Neuronal stem cell (in vitro differentiated cells): ENCODE measurements around the gene THAP11.

ENCODE experiments used
- DNase-seq: peaks from one replicate; pipeline ENCODE4 v3.0.0-alpha.2; 2013; ENCODE audit warnings: low spot score
- H2AFZ ChIP-seq: one replicate; pipeline ENCODE4 v1.6.1; 2013; ENCODE audit warnings: mild to moderate bottlenecking, low read length, inconsistent platforms
- H2AK5ac ChIP-seq: 2 replicates; pipeline ENCODE4 v1.6.1; 2013; ENCODE audit warnings: low read depth, mild to moderate bottlenecking, inconsistent platforms, low read length, moderate library complexity, mixed read lengths
- H2BK120ac ChIP-seq: 2 replicates; pipeline ENCODE4 v1.6.1; 2013; ENCODE audit warnings: low read depth, mild to moderate bottlenecking, inconsistent platforms, low read length, moderate library complexity, mixed read lengths
- H2BK12ac ChIP-seq: one replicate; pipeline ENCODE4 v1.6.1; 2013; ENCODE audit warnings: low read length, inconsistent platforms
- H2BK15ac ChIP-seq: 2 replicates; pipeline ENCODE4 v1.6.1; 2013; ENCODE audit warnings: mild to moderate bottlenecking, low read length, inconsistent platforms, mixed read lengths
- H2BK5ac ChIP-seq: one replicate; pipeline ENCODE4 v1.6.1; 2013; ENCODE audit warnings: inconsistent platforms, mild to moderate bottlenecking, low read length, moderate library complexity
- H3K14ac ChIP-seq: one replicate; pipeline ENCODE4 v1.6.1; 2013; ENCODE audit warnings: low read length, inconsistent platforms
- H3K18ac ChIP-seq: 2 replicates; pipeline ENCODE4 v1.6.1; 2013; ENCODE audit warnings: low read length, inconsistent platforms
- H3K23ac ChIP-seq: 2 replicates; pipeline ENCODE4 v1.6.1; 2013; ENCODE audit warnings: low read depth, mild to moderate bottlenecking, mixed read lengths, low read length, inconsistent platforms; ENCODE audit not compliant: poor library complexity
- H3K27ac ChIP-seq: replicated peaks from 3 replicates; pipeline ENCODE4 v1.5.1; 2013; ENCODE audit warnings: low read length, inconsistent platforms
- H3K27me3 ChIP-seq, 3 experiments: 2 replicates each; pipeline ENCODE4 v1.6.1; 2013; ENCODE audit warnings: low read length in 3 of 3, mild to moderate bottlenecking in 2 of 3, inconsistent platforms in 1 of 3, low read depth in 1 of 3, mixed read lengths in 1 of 3, moderate library complexity in 1 of 3; ENCODE audit not compliant: control insufficient read depth in 3 of 3, insufficient read depth in 3 of 3
- H3K36me3 ChIP-seq, 2 donors: replicated peaks in 1 of 2; 2 replicates each; pipeline ENCODE4 v1.6.1; 2013; ENCODE audit warnings: low read length in 2 of 2; ENCODE audit not compliant: control insufficient read depth in 2 of 2, insufficient read depth in 2 of 2
- H3K4ac ChIP-seq: 2 replicates; pipeline ENCODE4 v1.6.1; 2013; ENCODE audit warnings: inconsistent platforms, mild to moderate bottlenecking, low read length, moderate library complexity
- H3K4me1 ChIP-seq, 2 donors: 1 replicate in 1 of 2; 2 replicates in 1 of 2; pipeline ENCODE4 v1.6.1; 2013; ENCODE audit warnings: low read length in 2 of 2, low read depth in 1 of 2; ENCODE audit not compliant: control insufficient read depth in 2 of 2, insufficient read depth in 1 of 2
- H3K4me2 ChIP-seq: one replicate; pipeline ENCODE4 v1.6.1; 2013; ENCODE audit warnings: mild to moderate bottlenecking, low read length, inconsistent platforms; ENCODE audit not compliant: insufficient read depth, poor library complexity, severe bottlenecking
- H3K4me3 ChIP-seq, 2 donors: 2 replicates each; pipeline ENCODE4 v1.5.1; 2013; ENCODE audit warnings: low read length in 2 of 2, mild to moderate bottlenecking in 2 of 2, inconsistent platforms in 1 of 2, moderate library complexity in 1 of 2
- H3K79me1 ChIP-seq: one replicate; pipeline ENCODE4 v1.6.1; 2013; ENCODE audit warnings: low read depth, mild to moderate bottlenecking, inconsistent platforms, low read length, moderate library complexity
- H3K9ac ChIP-seq: one replicate; pipeline ENCODE4 v1.6.1; 2013; ENCODE audit warnings: mild to moderate bottlenecking, low read depth, low read length, inconsistent platforms; ENCODE audit not compliant: poor library complexity
- H3K9me3 ChIP-seq, 2 donors: replicated peaks in 1 of 2; 2 replicates each; pipeline versions ENCODE3 to v1.6.1; 2013; ENCODE audit warnings: low read length in 2 of 2, mild to moderate bottlenecking in 2 of 2, inconsistent platforms in 1 of 2, low read depth in 1 of 2, mixed read lengths in 1 of 2, moderate library complexity in 1 of 2; ENCODE audit not compliant: control insufficient read depth in 2 of 2, insufficient read depth in 1 of 2
- H4K8ac ChIP-seq: one replicate; pipeline ENCODE4 v1.6.1; 2013; ENCODE audit warnings: low read depth, mild to moderate bottlenecking, inconsistent platforms, low read length, moderate library complexity
- H4K91ac ChIP-seq: one replicate; pipeline ENCODE4 v1.6.1; 2013; ENCODE audit warnings: low read length, low read depth, mild to moderate bottlenecking, inconsistent platforms; ENCODE audit not compliant: poor library complexity
- WGBS, 2 donors: extraction: QIAGEN DNeasy Blood & Tissue Kit; methylation state at CpG; one replicate each; pipeline ENCODE4 v1.1.7; 2013; ENCODE audit warnings: missing lambda C conversion rate in 2 of 2, mixed read lengths in 1 of 2; ENCODE audit not compliant: insufficient read length in 2 of 2, insufficient replicate concordance in 1 of 2; ENCODE audit errors: extremely low coverage in 2 of 2; 5-methylcytosine and 5-hydroxymethylcytosine counted together

Gene THAP11

GRCh38 chr16:67858500-67858899, 16.4 kb downstream of the THAP11 start:
- no CpG with 5 or more reads among the region's 4 CpGs for WGBS, 2 donors
- Histone ChIP-seq H3K4me2 (no peak overlapping the region), H3K79me1 (peaks cover 27% of the 10 kb centered on the region), H3K4me3 (no peak overlapping the region), H3K27ac (no peak overlapping the region), H2AK5ac (no peak overlapping the region), H3K4ac (no peak overlapping the region), H4K8ac (no peak overlapping the region), H3K14ac (no peak overlapping the region), H2BK5ac (no peak overlapping the region), H4K91ac (no peak overlapping the region), H3K23ac (no peak overlapping the region), H3K27me3 (no peaks in the 10 kb centered on the region), H2AFZ (no peak overlapping the region), H2BK12ac (no peak overlapping the region), H2BK120ac (no peak overlapping the region), H2BK15ac (no peak overlapping the region), H3K36me3 (peaks cover 11 to 84% of the 10 kb centered on the region in 2 donors), H3K4me1 (peaks cover 0 to 5% of the 10 kb centered on the region in 2 donors), H3K9me3 (no peaks in the 10 kb centered on the region), H3K18ac (no peak overlapping the region), H3K9ac (no peak overlapping the region)
- no peak for DNase-seq

GRCh38 chr16:67860589-67861398, 18.7 kb downstream of the THAP11 start:
- H2AK5ac ChIP-seq, result no peak overlapping the region
- H3K79me1 ChIP-seq, result peaks cover 20% of the 10 kb centered on the region
- H4K91ac ChIP-seq, result no peak overlapping the region
- H3K23ac ChIP-seq, result no peak overlapping the region
- no peaks in the 10 kb centered on the region for H3K9me3 ChIP-seq
- H3K14ac ChIP-seq, result no peak overlapping the region
- H2BK15ac ChIP-seq, result no peak overlapping the region
- H3K4me3 ChIP-seq, result no peak overlapping the region
- peaks cover 17 to 81% of the 10 kb centered on the region in 2 donors for H3K36me3 ChIP-seq
- no peak for DNase-seq
- WGBS, 2 donors, result no CpG with 5 or more reads among the region's 8 CpGs
- no peak overlapping the region for H3K4ac ChIP-seq
- no peak overlapping the region for H4K8ac ChIP-seq
- H3K18ac ChIP-seq, result no peak overlapping the region
- H3K4me1 ChIP-seq, result peaks cover 0 to 8% of the 10 kb centered on the region in 2 donors
- no peaks in the 10 kb centered on the region for H3K27me3 ChIP-seq
- H3K27ac ChIP-seq, result no peak overlapping the region
- no peak overlapping the region for H2BK12ac ChIP-seq
- H3K9ac ChIP-seq, result no peak overlapping the region
- no peak overlapping the region for H2BK5ac ChIP-seq
- no peak overlapping the region for H2BK120ac ChIP-seq
- no peak overlapping the region for H3K4me2 ChIP-seq
- no peak overlapping the region for H2AFZ ChIP-seq

GRCh38 chr16:67861877-67862276, 19.8 kb downstream of the THAP11 start:
- H4K8ac ChIP-seq, result no peak overlapping the region
- H3K79me1 ChIP-seq, result peaks cover 18% of the 10 kb centered on the region
- H2BK5ac ChIP-seq, result no peak overlapping the region
- peaks cover 19 to 87% of the 10 kb centered on the region in 2 donors for H3K36me3 ChIP-seq
- no peak overlapping the region for H2BK120ac ChIP-seq
- H3K23ac ChIP-seq, result no peak overlapping the region
- H3K4me2 ChIP-seq, result no peak overlapping the region
- no peak overlapping the region for H2BK12ac ChIP-seq
- H2BK15ac ChIP-seq, result no peak overlapping the region
- H2AK5ac ChIP-seq, result no peak overlapping the region
- H4K91ac ChIP-seq, result no peak overlapping the region
- no peak overlapping the region for H3K27ac ChIP-seq
- H2AFZ ChIP-seq, result no peak overlapping the region
- WGBS, 2 donors, result no CpG with 5 or more reads among the region's 6 CpGs
- no peak overlapping the region for H3K14ac ChIP-seq
- no peaks in the 10 kb centered on the region for H3K9me3 ChIP-seq
- H3K9ac ChIP-seq, result no peak overlapping the region
- H3K18ac ChIP-seq, result no peak overlapping the region
- H3K4me1 ChIP-seq, result peaks cover 0 to 8% of the 10 kb centered on the region in 2 donors
- no peaks in the 10 kb centered on the region for H3K27me3 ChIP-seq
- no peak for DNase-seq
- no peak overlapping the region for H3K4me3 ChIP-seq
- no peak overlapping the region for H3K4ac ChIP-seq

GRCh38 chr16:67862623-67863583, 20.8 kb downstream of the THAP11 start:
- no peak overlapping the region for H3K9ac ChIP-seq
- H3K4me2 ChIP-seq, result no peak overlapping the region
- H3K27ac ChIP-seq, result no peak overlapping the region
- H2BK12ac ChIP-seq, result no peak overlapping the region
- no peak overlapping the region for H3K14ac ChIP-seq
- DNase-seq, result no peak
- no peak overlapping the region for H2AFZ ChIP-seq
- H3K79me1 ChIP-seq, result peaks cover 15% of the 10 kb centered on the region
- no peaks in the 10 kb centered on the region for H3K9me3 ChIP-seq
- peaks cover 0 to 5% of the 10 kb centered on the region in 2 donors for H3K4me1 ChIP-seq
- H2BK5ac ChIP-seq, result no peak overlapping the region
- H4K91ac ChIP-seq, result no peak overlapping the region
- H3K27me3 ChIP-seq, result no peaks in the 10 kb centered on the region
- H3K4ac ChIP-seq, result no peak overlapping the region
- peaks cover 23 to 88% of the 10 kb centered on the region in 2 donors for H3K36me3 ChIP-seq
- H2BK120ac ChIP-seq, result no peak overlapping the region
- WGBS, 2 donors, result no CpG with 5 or more reads among the region's 11 CpGs
- no peak overlapping the region for H3K18ac ChIP-seq
- H2BK15ac ChIP-seq, result no peak overlapping the region
- H4K8ac ChIP-seq, result no peak overlapping the region
- H3K4me3 ChIP-seq, result no peak overlapping the region
- H2AK5ac ChIP-seq, result no peak overlapping the region
- no peak overlapping the region for H3K23ac ChIP-seq
